ENCODE measurements around the gene NTRK3.

NTRK3 gene

DNA sequence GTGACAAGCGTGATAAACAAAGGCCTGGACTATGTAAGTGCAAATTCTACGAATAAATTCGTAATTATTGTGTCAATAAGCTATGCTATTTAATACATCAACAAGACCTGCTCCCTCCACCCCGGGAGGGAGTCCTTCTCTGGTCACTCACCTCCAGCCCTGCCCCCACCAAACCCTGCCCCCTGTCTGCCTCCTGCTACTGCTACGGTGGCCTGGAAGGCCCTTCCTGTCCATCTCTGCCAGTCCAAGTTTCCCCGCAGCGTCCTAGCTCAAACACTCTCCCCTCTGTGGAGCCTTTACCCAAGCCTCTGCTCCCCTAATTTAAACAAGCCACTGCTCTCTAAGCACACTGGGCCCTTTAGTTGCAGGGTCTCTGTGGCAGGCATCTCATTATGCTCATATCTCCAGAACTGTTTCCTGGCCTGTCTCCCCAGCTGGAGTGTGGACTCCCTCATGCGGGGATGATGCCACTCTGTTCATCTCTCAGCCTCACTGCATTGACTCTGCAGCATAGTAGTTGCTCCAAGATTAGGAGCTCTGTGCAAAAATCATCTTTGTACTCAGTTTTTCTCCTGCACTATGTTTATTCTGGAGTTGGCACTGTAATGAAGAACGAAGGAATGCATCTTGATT lies 241.2 kb downstream of the NTRK3 start:
- H3K36me3 ChIP-seq (ENCODE audit: insufficient read depth, low read length) = no peaks in the 10 kb centered on the region
- H3K9me3 ChIP-seq (ENCODE audit: insufficient read depth, low read length, severe bottlenecking) = no peaks in the 10 kb centered on the region
- no peaks in the 10 kb centered on the region for H4K20me1 ChIP-seq (ENCODE audit: insufficient read depth, low read length)
- no peak for TF ChIP-seq EZH2 (IDR thresholded peaks at IDR 0.05; ENCODE audit: borderline replicate concordance, low read depth, low read length, severe bottlenecking)
- TF ChIP-seq, protein P1, sequence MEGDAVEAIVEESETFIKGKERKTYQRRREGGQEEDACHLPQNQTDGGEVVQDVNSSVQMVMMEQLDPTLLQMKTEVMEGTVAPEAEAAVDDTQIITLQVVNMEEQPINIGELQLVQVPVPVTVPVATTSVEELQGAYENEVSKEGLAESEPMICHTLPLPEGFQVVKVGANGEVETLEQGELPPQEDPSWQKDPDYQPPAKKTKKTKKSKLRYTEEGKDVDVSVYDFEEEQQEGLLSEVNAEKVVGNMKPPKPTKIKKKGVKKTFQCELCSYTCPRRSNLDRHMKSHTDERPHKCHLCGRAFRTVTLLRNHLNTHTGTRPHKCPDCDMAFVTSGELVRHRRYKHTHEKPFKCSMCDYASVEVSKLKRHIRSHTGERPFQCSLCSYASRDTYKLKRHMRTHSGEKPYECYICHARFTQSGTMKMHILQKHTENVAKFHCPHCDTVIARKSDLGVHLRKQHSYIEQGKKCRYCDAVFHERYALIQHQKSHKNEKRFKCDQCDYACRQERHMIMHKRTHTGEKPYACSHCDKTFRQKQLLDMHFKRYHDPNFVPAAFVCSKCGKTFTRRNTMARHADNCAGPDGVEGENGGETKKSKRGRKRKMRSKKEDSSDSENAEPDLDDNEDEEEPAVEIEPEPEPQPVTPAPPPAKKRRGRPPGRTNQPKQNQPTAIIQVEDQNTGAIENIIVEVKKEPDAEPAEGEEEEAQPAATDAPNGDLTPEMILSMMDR (IDR thresholded peaks at IDR 0.05; ENCODE audit: borderline replicate concordance, extremely low read depth, low read length, poor library complexity, severe bottlenecking) = no peak
- no peak for ATAC-seq (ENCODE audit: insufficient read depth, low read depth)
- no peaks in the 10 kb centered on the region for H3K27me3 ChIP-seq (ENCODE audit: insufficient read depth, low read length, poor library complexity)
- H3K4me2 ChIP-seq (ENCODE audit: insufficient read depth, low read length) = no peak overlapping the region
- H3K9ac ChIP-seq (ENCODE audit: low read depth, low read length) = no peak overlapping the region
- no peak overlapping the region for H3K27ac ChIP-seq (ENCODE audit: low read length)
- no peaks in the 10 kb centered on the region for H3K4me1 ChIP-seq (ENCODE audit: insufficient read depth, low read length)
- H2AFZ ChIP-seq (ENCODE audit: low read depth, low read length) = no peak overlapping the region
- no peaks in the 10 kb centered on the region for H3K79me2 ChIP-seq (ENCODE audit: insufficient read depth, low read length)
- DNase-seq = no peak
- H3K4me3 ChIP-seq (ENCODE audit: low read depth in 1 of 2, low read length in 2 of 2) = no peak overlapping the region

DNA sequence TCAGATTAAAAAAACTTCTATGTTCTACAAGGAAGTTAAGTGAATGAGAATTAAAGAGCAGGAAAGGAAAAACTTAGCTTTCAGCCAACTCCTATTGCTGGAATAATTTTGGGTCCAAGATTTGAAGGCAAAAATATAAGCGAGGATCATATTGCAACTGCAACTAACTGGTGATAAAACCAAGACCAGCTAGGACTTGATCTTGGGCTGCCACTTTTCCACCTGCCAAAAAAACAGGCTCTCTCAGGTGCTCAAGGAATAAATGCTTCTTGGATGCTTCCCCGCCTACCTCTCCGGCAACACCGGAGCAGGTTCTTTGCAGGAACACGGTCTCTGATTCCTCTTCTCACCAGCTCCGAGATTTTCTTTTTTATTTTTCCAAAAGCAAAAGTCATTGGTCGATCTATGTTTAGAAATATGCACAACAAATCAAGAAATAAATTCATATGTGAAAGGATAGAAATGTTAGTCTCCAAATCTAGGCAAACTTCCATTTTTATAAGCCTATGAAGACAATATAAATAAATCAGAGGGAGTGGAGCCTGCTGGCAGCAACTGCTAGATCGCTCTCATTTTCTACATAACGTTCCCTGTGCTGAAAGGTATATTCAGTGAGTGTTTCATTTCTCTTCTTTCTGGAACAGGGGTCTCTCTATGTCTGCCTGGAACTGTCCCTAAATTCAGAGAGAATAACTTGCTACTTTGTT lies 241.9 kb downstream of the NTRK3 start:
- ATAC-seq (ENCODE audit: insufficient read depth, low read depth) (no peak), DNase-seq (no peak)
- TF ChIP-seq, protein P1 (IDR thresholded peaks at IDR 0.05; ENCODE audit: borderline replicate concordance, extremely low read depth, low read length, poor library complexity, severe bottlenecking) = no peak
- TF ChIP-seq EZH2 (IDR thresholded peaks at IDR 0.05; ENCODE audit: borderline replicate concordance, low read depth, low read length, severe bottlenecking) = no peak
- no peaks in the 10 kb centered on the region for H3K9me3 ChIP-seq (ENCODE audit: insufficient read depth, low read length, severe bottlenecking)
- H3K4me3 ChIP-seq (ENCODE audit: low read depth in 1 of 2, low read length in 2 of 2) = no peak overlapping the region
- H3K27ac ChIP-seq (ENCODE audit: low read length) = no peak overlapping the region
- no peaks in the 10 kb centered on the region for H3K27me3 ChIP-seq (ENCODE audit: insufficient read depth, low read length, poor library complexity)
- no peaks in the 10 kb centered on the region for H3K79me2 ChIP-seq (ENCODE audit: insufficient read depth, low read length)
- no peak overlapping the region for H3K9ac ChIP-seq (ENCODE audit: low read depth, low read length)
- no peak overlapping the region for H2AFZ ChIP-seq (ENCODE audit: low read depth, low read length)
- no peaks in the 10 kb centered on the region for H3K36me3 ChIP-seq (ENCODE audit: insufficient read depth, low read length)
- no peak overlapping the region for H3K4me2 ChIP-seq (ENCODE audit: insufficient read depth, low read length)
- no peaks in the 10 kb centered on the region for H4K20me1 ChIP-seq (ENCODE audit: insufficient read depth, low read length)
- H3K4me1 ChIP-seq (ENCODE audit: insufficient read depth, low read length) = no peaks in the 10 kb centered on the region

DNA sequence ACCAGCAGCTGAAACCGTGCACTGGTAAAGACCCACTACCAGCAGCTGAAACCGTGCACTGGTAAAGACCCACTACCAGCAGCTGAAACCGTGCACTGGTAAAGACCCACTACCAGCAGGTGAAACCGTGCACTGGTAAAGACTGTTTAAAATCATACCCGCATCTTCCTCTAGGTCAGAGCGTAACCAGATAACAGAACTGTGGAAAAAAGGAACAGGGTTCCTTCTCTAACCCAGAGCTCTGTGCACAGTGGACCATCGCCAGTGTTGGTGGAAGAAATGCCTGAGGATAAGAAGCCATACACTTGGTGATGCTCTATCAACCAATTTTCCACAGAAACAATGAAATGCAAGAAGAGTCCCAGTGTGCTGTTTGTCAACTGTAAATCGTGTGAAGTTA lies 243.4 kb downstream of the NTRK3 start:
- H3K9me3 ChIP-seq (ENCODE audit: insufficient read depth, low read length, severe bottlenecking) = no peaks in the 10 kb centered on the region
- no peak overlapping the region for H3K4me2 ChIP-seq (ENCODE audit: insufficient read depth, low read length)
- TF ChIP-seq, protein P1 (IDR thresholded peaks at IDR 0.05; ENCODE audit: borderline replicate concordance, extremely low read depth, low read length, poor library complexity, severe bottlenecking) = no peak
- no peak for TF ChIP-seq EZH2 (IDR thresholded peaks at IDR 0.05; ENCODE audit: borderline replicate concordance, low read depth, low read length, severe bottlenecking)
- H2AFZ ChIP-seq (ENCODE audit: low read depth, low read length) = no peak overlapping the region
- H3K27me3 ChIP-seq (ENCODE audit: insufficient read depth, low read length, poor library complexity) = no peaks in the 10 kb centered on the region
- no peak overlapping the region for H3K9ac ChIP-seq (ENCODE audit: low read depth, low read length)
- H3K79me2 ChIP-seq (ENCODE audit: insufficient read depth, low read length) = no peaks in the 10 kb centered on the region
- ATAC-seq (ENCODE audit: insufficient read depth, low read depth) = no peak
- DNase-seq = no peak
- H3K4me1 ChIP-seq (ENCODE audit: insufficient read depth, low read length) = no peaks in the 10 kb centered on the region
- no peak overlapping the region for H3K27ac ChIP-seq (ENCODE audit: low read length)
- H3K36me3 ChIP-seq (ENCODE audit: insufficient read depth, low read length) = no peaks in the 10 kb centered on the region
- H4K20me1 ChIP-seq (ENCODE audit: insufficient read depth, low read length) = no peaks in the 10 kb centered on the region
- no peak overlapping the region for H3K4me3 ChIP-seq (ENCODE audit: low read depth in 1 of 2, low read length in 2 of 2)
